ENCODE results near the gene TXNRD1.
"Not testable (repeated sequence)": the region's sequence is repeated elsewhere in the genome, so short reads cannot be mapped to it uniquely, and the experiment has no call there.

The TXNRD1 gene

GRCh38 chr12:104215638-104216297 lies at the start of gene TXNRD1:
TXNRD1 (plus strand) TSS chr12:104215779; CDS start chr12:104215803, 24 bp downstream.
- DNase-seq (ENCODE audit: low read depth in 3 of 3): peak; percentile 71 to 79 (median 77)

- DNase-seq (ENCODE audit: low read depth in 3 of 3): no peak
These were observed 49.8 kb upstream of the TXNRD1 start for GRCh38 chr12:104165801-104166200.

DNA sequence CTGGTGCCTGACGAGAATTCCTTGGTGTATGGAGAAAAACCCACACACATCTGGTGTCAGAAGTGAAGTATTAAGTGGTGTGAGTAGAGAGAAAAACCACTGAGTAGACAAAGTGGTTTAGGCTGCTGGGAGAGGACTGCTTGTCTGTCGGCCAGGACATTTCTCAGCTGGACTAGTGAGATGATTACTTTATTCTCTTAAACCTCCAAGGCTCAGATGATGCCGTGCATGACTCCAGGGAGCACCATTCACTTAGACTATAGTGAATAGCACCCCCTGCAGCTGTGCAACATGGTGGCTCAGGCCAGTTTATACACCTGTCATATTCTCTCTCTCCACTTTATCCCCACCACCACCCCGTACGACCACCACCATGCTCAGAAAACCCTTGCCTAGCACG lies 49.1 kb upstream of the TXNRD1 start:
- DNase-seq (ENCODE audit: low read depth in 3 of 3): no peak

DNA sequence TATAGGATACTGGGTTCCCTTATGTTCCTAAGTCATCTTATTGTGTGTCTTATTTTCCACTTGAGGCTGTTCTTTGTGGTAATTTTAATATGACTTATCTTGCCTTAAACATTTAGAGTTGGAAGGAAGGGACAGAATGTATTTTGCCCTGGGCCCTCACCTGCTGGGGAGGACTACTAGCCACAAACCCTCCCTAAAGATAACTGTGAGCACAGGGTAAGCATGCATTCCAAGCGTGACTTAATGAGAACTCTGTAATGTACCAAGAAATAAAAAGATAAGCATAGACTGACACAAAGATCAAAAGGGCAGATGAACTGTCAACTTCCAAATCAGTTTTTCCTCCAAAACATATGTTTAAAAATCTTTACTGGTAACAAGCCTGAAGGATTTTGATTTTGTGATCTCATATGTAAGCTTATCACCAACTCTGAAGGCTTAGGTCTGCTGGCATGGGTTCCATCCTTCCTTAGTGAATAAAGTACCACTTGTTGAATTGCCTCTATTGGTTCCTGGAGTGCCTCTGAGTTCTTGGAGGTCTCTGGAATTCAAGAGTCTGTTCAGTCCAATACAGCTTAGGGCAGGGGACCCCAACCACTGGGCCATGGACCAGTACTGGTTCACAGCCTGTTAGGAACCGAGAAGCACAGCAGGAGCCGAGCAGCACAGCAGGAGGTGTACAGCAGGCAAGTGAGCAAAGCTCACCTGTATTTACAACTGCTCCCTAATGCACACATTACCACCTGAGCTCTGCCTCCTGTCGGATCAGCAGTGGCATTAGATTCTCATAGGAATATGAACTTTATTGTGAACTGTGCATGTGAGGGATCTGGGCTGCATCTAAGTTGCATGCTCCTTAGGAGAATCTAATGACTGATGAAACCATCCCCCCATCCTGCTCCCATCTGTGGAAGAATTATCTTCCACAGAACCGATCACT lies 47.8 kb upstream of the TXNRD1 start:
- DNase-seq (ENCODE audit: low read depth in 3 of 3): no peak

DNA sequence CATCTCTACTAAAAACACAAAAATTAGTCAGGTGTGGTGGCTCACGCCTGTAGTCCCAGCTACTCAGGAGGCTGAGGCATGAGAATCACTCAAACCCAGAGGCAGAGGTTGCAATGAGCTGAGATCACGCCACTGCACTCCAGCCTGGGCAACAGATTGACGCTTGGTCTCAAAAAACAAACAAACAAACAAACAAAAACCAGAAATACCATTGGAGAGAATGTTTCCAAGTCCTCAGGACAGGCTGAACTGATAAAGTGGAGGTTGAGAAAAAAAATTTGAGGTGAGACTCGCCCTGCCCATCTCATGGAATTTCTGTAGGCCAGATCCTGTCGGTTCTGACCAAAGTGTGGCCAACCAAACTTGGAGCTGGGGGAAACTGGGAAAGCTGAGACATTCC lies 47.0 kb upstream of the TXNRD1 start:
- DNase-seq (ENCODE audit: low read depth in 3 of 3): no peak

- no peak for DNase-seq (ENCODE audit: low read depth in 3 of 3)
These were observed 43.6 kb upstream of the TXNRD1 start for GRCh38 chr12:104171785-104172569.

DNA sequence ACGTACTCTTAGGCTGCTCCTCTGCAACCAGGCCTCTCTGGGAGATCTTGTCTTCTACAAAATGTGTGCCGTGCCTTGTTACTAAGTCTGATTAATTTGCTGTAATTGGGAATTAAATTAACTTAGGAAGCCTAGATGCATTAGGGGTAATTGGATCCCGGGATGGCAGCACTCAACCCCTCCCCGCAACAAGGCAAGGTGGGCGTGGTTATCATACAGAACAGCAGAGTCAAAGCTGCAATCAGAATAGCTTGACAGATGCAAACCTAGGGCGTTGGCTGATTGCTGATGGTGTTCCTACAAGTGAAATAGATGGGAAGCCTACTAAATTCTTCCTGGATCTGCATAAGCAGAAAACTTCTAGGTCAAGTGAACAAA lies 43.0 kb upstream of the TXNRD1 start:
- no peak for DNase-seq (ENCODE audit: low read depth in 3 of 3)

GRCh38 chr12:104173804-104174203 lies 41.8 kb upstream of the TXNRD1 start:
- not testable (repeated sequence) for DNase-seq (ENCODE audit: low read depth in 3 of 3)

- DNase-seq (ENCODE audit: low read depth in 3 of 3): no peak
These were observed 39.8 kb upstream of the TXNRD1 start for GRCh38 chr12:104175726-104176247.

- no peak for DNase-seq (ENCODE audit: low read depth in 3 of 3)
These were observed 38.3 kb upstream of the TXNRD1 start for GRCh38 chr12:104177336-104177662.

- DNase-seq (ENCODE audit: low read depth in 3 of 3): no peak
These were observed 37.7 kb upstream of the TXNRD1 start for GRCh38 chr12:104177663-104178501.

DNA sequence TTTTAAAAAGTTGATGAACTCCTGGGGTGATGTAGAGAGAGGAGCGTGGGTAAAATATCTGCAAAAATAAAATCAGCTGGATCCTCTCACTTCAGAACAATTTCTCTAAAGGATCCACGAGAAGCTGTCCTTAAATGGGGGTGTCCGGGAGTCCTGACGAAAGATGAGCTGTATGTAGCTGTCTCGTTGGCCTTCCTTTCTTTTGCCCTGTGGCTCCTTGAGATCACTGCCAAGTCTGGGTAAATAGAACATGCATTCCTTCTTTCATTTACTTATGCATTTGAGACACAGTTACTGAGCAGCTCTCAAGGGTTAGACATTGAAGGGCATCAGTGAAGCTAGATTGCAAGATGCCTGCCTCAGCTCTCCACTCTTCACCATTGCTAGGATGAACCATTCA lies 35.2 kb upstream of the TXNRD1 start:
- no peak for DNase-seq (ENCODE audit: low read depth in 3 of 3)

- no peak for DNase-seq (ENCODE audit: low read depth in 3 of 3)
These were observed 34.3 kb upstream of the TXNRD1 start for GRCh38 chr12:104181313-104181712.

DNA sequence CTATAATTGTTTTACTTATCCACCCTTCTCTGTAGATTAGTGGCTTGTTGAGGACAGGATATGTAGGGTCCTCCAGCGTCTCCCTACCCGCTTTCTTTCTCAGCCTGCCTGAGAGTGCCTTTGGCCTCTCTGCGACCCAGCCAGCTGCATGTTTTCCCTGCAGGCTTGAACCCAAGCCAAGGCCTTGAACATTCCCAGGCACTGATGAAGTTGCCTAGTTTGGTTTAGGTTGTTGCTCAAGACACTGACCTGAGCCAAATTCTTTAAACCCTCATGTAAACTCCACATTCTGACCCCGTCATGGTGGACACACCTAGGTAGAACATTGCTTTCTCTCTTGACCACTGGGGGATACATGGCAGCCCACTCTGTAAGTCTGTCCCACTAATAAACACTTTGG lies 33.4 kb upstream of the TXNRD1 start:
- no peak for DNase-seq (ENCODE audit: low read depth in 3 of 3)

DNA sequence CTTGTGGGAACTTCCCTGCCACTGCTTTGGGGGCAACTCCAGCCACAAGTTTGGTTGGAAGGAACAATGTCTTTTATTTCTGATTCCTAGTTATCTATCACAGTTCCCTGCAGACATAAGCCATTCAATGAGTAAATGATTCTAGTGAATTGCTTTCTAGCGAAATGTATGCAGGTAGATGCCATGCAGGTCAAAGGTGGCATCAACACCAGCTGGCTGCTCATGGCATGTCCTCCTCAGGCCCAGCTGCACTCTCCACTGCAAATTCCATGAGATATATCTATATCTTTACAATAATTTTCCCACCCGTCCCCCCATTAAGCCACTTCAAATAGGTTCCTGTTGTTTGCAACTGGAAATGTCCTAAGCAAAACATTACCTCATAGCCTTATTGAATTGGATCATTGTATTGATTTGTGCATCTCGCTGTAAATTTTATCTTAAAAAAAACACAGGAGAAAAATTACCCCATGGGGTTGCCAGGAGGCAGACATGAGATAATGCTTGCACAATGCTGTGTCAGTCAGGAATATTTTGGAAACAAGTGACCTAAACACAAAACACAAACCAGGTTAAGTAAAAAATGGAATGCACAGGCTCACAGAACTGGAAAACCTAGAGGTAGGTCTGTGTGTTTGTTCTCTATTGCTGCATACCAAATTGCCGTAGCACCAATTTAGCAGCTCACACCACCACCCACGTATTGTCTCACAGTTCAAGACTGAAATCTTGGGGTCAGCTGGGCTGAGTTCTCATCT lies 32.8 kb upstream of the TXNRD1 start:
- no peak for DNase-seq (ENCODE audit: low read depth in 3 of 3)

- DNase-seq (ENCODE audit: low read depth in 3 of 3): no peak
These were observed 32.1 kb upstream of the TXNRD1 start for GRCh38 chr12:104183443-104183842.

DNA sequence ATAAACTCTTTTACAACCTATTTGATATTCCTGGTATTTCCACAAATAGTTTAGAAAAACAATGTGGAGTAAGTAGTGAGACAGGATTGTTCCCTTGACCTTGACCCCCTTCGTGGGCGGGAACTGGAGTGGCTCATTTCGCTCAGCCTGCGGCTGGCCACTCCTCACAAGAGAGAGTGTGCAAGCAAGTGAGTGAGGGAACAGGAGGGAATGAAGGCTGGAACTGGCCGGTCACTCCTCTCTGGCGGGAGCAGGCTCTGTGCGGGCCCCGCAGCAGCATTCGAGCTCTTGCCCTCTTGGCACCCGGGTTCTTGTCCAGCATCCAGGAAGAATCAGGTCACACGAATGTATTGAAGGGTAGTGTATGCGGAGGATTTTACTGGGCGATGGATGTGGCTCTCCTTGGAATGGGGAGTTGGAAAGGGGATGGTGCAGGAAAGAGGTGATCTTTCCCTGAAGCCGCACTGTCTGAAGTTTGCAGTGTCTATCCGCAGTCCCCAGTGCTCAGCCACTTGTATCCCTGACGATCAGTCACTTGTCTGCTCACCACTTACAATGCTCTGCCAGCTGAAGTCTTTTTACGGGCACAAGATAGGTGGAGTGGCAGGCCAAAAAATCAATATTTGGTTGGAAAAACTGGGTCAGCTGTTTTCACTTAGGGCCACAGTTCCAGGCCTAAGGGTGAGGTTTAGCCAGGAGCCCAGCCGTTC lies 28.0 kb upstream of the TXNRD1 start:
- no peak for DNase-seq (ENCODE audit: low read depth in 3 of 3)

DNA sequence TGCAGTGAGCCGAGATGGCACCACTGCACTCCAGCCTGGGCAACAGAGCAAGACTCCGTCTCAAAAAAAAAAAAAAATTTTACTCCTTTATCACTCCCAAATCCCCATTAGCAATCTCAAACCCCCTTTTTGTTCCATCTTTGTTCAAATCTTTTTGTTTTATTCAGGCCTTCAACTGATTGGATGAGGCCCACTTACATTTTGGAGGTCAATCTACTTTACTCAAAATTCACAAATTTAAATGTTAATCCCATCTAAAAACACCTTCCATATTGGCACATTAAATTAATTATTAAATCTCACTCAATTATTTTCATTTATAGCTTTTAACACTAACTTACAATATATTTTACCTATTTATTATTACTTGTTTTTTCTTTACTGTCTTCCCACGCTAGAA lies 27.0 kb upstream of the TXNRD1 start:
- no peak for DNase-seq (ENCODE audit: low read depth in 3 of 3)

DNA sequence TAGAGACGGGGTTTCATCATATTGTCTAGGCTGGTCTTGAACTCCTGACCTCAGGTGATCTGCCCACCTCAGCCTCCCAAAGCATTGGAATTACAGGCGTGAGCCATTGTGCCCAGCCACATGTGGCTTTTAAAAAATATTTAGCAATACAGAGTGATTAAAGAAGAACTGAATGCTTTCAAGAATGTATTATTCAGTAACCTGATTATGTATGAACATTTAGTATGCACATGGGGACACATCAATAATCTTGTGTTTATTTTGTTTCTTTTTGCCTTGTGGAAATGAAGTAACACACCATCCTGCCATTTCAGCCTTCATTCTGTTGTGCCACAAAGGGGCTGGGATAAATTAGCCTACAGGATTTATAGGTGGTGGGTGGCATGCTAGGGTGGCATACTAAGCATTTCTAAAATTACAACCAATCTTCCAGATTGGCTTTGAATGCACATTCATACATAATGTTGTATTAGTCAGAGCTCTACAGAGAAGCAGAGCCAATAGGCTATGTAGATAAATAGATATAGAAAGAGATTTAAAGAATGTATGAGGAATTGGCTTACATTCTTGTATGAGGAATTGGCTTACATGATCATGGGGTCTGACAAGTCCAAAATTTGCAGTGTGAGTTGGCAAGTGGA lies 25.5 kb upstream of the TXNRD1 start:
- DNase-seq (ENCODE audit: low read depth in 3 of 3): no peak
